GDM1 (cell line): Measurements from ENCODE around the gene SULT1A4.
"Not testable (repeated sequence)": the region's sequence is repeated elsewhere in the genome, so short reads cannot be mapped to it uniquely, and the experiment has no call there.

Source experiments
- DNase-seq: peaks from one replicate; lab custom pipeline; 2025; lab: John Stamatoyannopoulos, UW

Gene SULT1A4

GRCh38 chr16:29459706-29460646 is at the start of gene SULT1A4:
TSS of gene SULT1A4 (plus strand) at chr16:29459913. CDS start at chr16:29461386, 1,473 bp downstream.
- DNase-seq: not testable (repeated sequence)

- not testable (repeated sequence) for DNase-seq
Observed at GRCh38 chr16:29423587-29423986, 36.1 kb upstream of the SULT1A4 start.

DNA sequence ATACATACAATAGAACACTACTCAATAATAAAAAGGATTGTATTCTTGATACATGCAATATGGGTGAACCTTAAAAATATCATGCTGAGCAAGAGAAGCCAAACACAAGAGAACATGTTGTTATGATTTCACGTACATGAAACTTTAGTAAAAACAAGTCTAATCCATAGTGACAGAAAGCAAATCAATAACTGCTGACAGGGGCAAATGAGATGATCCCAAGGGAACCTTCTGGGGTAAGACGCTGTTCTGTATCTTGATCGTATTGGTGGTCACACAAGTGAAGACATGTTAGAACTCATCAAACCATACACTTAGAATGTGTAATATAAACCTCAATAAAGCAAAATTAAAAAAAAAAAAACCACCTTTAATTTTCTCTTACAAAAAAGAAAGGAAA is 34.3 kb upstream of the SULT1A4 start:
- not testable (repeated sequence) for DNase-seq

- DNase-seq: not testable (repeated sequence)
Observed at GRCh38 chr16:29453754-29454153, 6.0 kb upstream of the SULT1A4 start.

GRCh38 chr16:29454269-29454668 is 5.4 kb upstream of the SULT1A4 start, which contains the start of the genes BOLA2 and SLX1B:
TSS of gene BOLA2 (minus strand) at chr16:29454351. CDS start at chr16:29454253, 98 bp downstream.
TSS of gene SLX1B (plus strand) at chr16:29454533.
- not testable (repeated sequence) for DNase-seq

GRCh38 chr16:29454828-29455227 is 4.9 kb upstream of the SULT1A4 start:
- DNase-seq: not testable (repeated sequence)

GRCh38 chr16:29457660-29458059 is 2.1 kb upstream of the SULT1A4 start:
- DNase-seq: not testable (repeated sequence)

GRCh38 chr16:29460647-29461030 is 926 bp downstream of the SULT1A4 start:
- not testable (repeated sequence) for DNase-seq

GRCh38 chr16:29465985-29466824 is 6.5 kb downstream of the SULT1A4 start:
- DNase-seq: not testable (repeated sequence)

GRCh38 chr16:29466904-29467303 is 7.2 kb downstream of the SULT1A4 start:
- DNase-seq: not testable (repeated sequence)

DNA sequence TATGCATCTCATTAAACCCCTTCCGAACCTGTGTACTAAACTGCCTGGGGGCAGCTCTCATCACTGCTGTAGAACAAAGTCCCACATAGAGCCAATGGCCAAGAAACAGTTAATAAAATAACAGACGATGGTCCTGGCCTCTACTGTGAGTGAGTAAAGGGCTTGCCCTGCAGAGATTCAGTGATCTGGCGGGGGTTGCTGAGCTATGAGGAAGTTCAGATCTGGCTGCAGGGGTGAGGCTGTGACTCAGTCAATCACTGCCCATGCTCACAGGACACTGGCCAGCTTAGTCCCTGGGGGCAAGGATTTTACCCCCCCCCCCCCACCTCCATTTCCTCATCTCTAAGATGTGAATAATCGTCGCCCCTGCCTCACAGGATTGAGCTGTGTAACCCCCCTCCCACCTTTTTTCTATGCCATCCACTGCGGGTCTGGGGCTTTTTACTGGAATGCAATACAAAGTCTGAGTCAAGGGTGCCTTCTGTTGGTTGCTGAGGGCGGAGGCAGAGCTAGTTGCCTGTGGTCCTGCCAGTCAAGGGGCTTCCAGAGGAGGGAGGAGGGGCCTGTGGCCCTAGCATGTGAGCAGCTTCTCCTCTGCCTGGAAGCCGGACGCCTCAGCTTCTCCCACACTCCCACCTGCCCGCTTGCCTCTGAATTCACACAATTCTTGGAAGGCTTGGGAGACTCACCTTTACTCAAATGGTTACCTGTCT is 8.1 kb downstream of the SULT1A4 start:
- not testable (repeated sequence) for DNase-seq

GRCh38 chr16:29469660-29470059 is 9.9 kb downstream of the SULT1A4 start:
- not testable (repeated sequence) for DNase-seq

GRCh38 chr16:29472065-29472464 is 12.4 kb downstream of the SULT1A4 start:
- not testable (repeated sequence) for DNase-seq

GRCh38 chr16:29482276-29482675 is 22.6 kb downstream of the SULT1A4 start:
- not testable (repeated sequence) for DNase-seq

GRCh38 chr16:29506308-29506707 is 46.6 kb downstream of the SULT1A4 start, which contains the start of gene NPIPB12:
TSS of gene NPIPB12 (minus strand) at chr16:29506408.
- DNase-seq: not testable (repeated sequence)
